Activated CD4-positive, alpha-beta T cell treated with anti-CD3 and anti-CD28 coated beads, Interleukin-2, amount 10 ng/mL, durations not matched to agents 24 days and 14 days (primary cell): ENCODE results near the gene TPSAB1. TPM values are rescaled to one million over a fixed set of nuclear protein-coding genes. Genes with fewer than 3 reads are reported as not detected.

Experiments
- DNase-seq: peaks from one replicate; pipeline ENCODE4 v3.0.0; 2022
- H3K27ac Mint-ChIP-seq: one replicate; pipeline ENCODE4 v1.8.0; 2022; ENCODE audit warnings: mild to moderate bottlenecking, mixed read lengths
- H3K27me3 Mint-ChIP-seq: one replicate; pipeline ENCODE4 v1.8.0; 2022; ENCODE audit warnings: mixed read lengths
- H3K36me3 Mint-ChIP-seq: one replicate; pipeline ENCODE4 v1.8.0; 2022; ENCODE audit warnings: low read depth, mild to moderate bottlenecking, mixed read lengths
- H3K4me1 Mint-ChIP-seq: one replicate; pipeline ENCODE4 v1.8.0; 2021; ENCODE audit warnings: mixed read lengths
- H3K4me3 Mint-ChIP-seq: one replicate; pipeline ENCODE4 v1.8.0; 2022; ENCODE audit warnings: mild to moderate bottlenecking, moderate library complexity, mixed read lengths
- H3K9me3 Mint-ChIP-seq: one replicate; pipeline ENCODE4 v1.8.0; 2021; ENCODE audit warnings: mixed read lengths
- intact Hi-C: fragments of 100-400 bp; cut with micrococcal nuclease; formaldehyde crosslinking; loops from one replicate; pipeline ENCODE4 v1.15.1; 2023
- total RNA-seq: library from RNA; stranded (reverse); gene quantifications from 2 replicates; pipeline ENCODE4 v1.2.3, GENCODE V29; 2022

TPSAB1 gene
- total RNA-seq, 1 donor from 2014 or later = not detected

- no peak overlapping the region for H3K4me3 Mint-ChIP-seq
- peaks cover 18% of the 10 kb centered on the region for H3K27me3 Mint-ChIP-seq
- H3K27ac Mint-ChIP-seq = no peak overlapping the region
- intact Hi-C loops = no loop called here
- no peak for DNase-seq
- peaks cover 4% of the 10 kb centered on the region for H3K4me1 Mint-ChIP-seq
- no peaks in the 10 kb centered on the region for H3K9me3 Mint-ChIP-seq
- H3K36me3 Mint-ChIP-seq = no peaks in the 10 kb centered on the region
Measured at GRCh38 chr16:1257561-1258224, 17.2 kb downstream of the TPSAB1 start.

- Mint-ChIP-seq H3K27me3 (peaks cover 18% of the 10 kb centered on the region), H3K9me3 (no peaks in the 10 kb centered on the region), H3K27ac (no peak overlapping the region), H3K4me3 (no peak overlapping the region), H3K36me3 (no peaks in the 10 kb centered on the region), H3K4me1 (peaks cover 4% of the 10 kb centered on the region)
- intact Hi-C loops = no loop called here
- no peak for DNase-seq
Measured at GRCh38 chr16:1258225-1258600, 17.7 kb downstream of the TPSAB1 start.

- Mint-ChIP-seq H3K4me1 (peaks cover 4% of the 10 kb centered on the region), H3K9me3 (peaks cover under 1% of the 10 kb centered on the region), H3K4me3 (peak overlapping the region; percentile 63), H3K27me3 (peaks cover 18% of the 10 kb centered on the region), H3K27ac (peak overlapping the region; percentile 57), H3K36me3 (no peaks in the 10 kb centered on the region)
- peak; percentile 70 for DNase-seq
- intact Hi-C loops = no loop called here
Measured at GRCh38 chr16:1258906-1259759, 18.6 kb downstream of the TPSAB1 start.

- H3K27me3 Mint-ChIP-seq = peaks cover 18% of the 10 kb centered on the region
- H3K9me3 Mint-ChIP-seq = peaks cover 5% of the 10 kb centered on the region
- H3K36me3 Mint-ChIP-seq = no peaks in the 10 kb centered on the region
- no peak for DNase-seq
- no peak overlapping the region for H3K27ac Mint-ChIP-seq
- intact Hi-C loops = no loop called here
- H3K4me1 Mint-ChIP-seq = peaks cover 4% of the 10 kb centered on the region
- H3K4me3 Mint-ChIP-seq = no peak overlapping the region
Measured at GRCh38 chr16:1259760-1260068, 19.2 kb downstream of the TPSAB1 start.

- Mint-ChIP-seq H3K4me3 (no peak overlapping the region), H3K27me3 (peaks cover 18% of the 10 kb centered on the region), H3K27ac (no peak overlapping the region), H3K36me3 (no peaks in the 10 kb centered on the region), H3K9me3 (peaks cover 8% of the 10 kb centered on the region), H3K4me1 (peaks cover 4% of the 10 kb centered on the region)
- no peak for DNase-seq
- intact Hi-C loops = no loop called here
Measured at GRCh38 chr16:1260101-1260680, 19.7 kb downstream of the TPSAB1 start.

GRCh38 chr16:1261131-1261892, 20.8 kb downstream of the TPSAB1 start:
- DNase-seq = no peak
- Mint-ChIP-seq H3K4me3 (no peak overlapping the region), H3K4me1 (peaks cover 4% of the 10 kb centered on the region), H3K27me3 (peaks cover 18% of the 10 kb centered on the region), H3K36me3 (no peaks in the 10 kb centered on the region), H3K27ac (no peak overlapping the region), H3K9me3 (peaks cover 8% of the 10 kb centered on the region)
- intact Hi-C loops = no loop called here

- Mint-ChIP-seq H3K9me3 (peaks cover 8% of the 10 kb centered on the region), H3K27ac (no peak overlapping the region), H3K27me3 (peaks cover 18% of the 10 kb centered on the region), H3K4me3 (no peak overlapping the region), H3K4me1 (peaks cover 4% of the 10 kb centered on the region), H3K36me3 (no peaks in the 10 kb centered on the region)
- intact Hi-C loops = no loop called here
- no peak for DNase-seq
Measured at GRCh38 chr16:1262210-1262845, 21.8 kb downstream of the TPSAB1 start.

GRCh38 chr16:1262846-1263221, 22.3 kb downstream of the TPSAB1 start:
- Mint-ChIP-seq H3K36me3 (no peaks in the 10 kb centered on the region), H3K27ac (no peak overlapping the region), H3K4me3 (no peak overlapping the region), H3K9me3 (peaks cover 8% of the 10 kb centered on the region), H3K27me3 (peaks cover 18% of the 10 kb centered on the region), H3K4me1 (peaks cover 4% of the 10 kb centered on the region)
- intact Hi-C loops = no loop called here
- no peak for DNase-seq

GRCh38 chr16:1263591-1264344, 23.3 kb downstream of the TPSAB1 start:
- H3K4me3 Mint-ChIP-seq = no peak overlapping the region
- H3K4me1 Mint-ChIP-seq = peaks cover 4% of the 10 kb centered on the region
- intact Hi-C loops = no loop called here
- H3K36me3 Mint-ChIP-seq = no peaks in the 10 kb centered on the region
- peaks cover 18% of the 10 kb centered on the region for H3K27me3 Mint-ChIP-seq
- no peak overlapping the region for H3K27ac Mint-ChIP-seq
- H3K9me3 Mint-ChIP-seq = peaks cover 8% of the 10 kb centered on the region
- no peak for DNase-seq

GRCh38 chr16:1264345-1265089, 24.0 kb downstream of the TPSAB1 start:
- Mint-ChIP-seq H3K9me3 (peaks cover 8% of the 10 kb centered on the region), H3K27ac (no peak overlapping the region), H3K27me3 (peaks cover 13% of the 10 kb centered on the region), H3K36me3 (no peaks in the 10 kb centered on the region), H3K4me1 (peaks cover 2% of the 10 kb centered on the region), H3K4me3 (no peak overlapping the region)
- intact Hi-C loops = no loop called here
- DNase-seq = no peak

GRCh38 chr16:1265090-1265630, 24.7 kb downstream of the TPSAB1 start:
- peaks cover 12% of the 10 kb centered on the region for H3K27me3 Mint-ChIP-seq
- H3K27ac Mint-ChIP-seq = no peak overlapping the region
- intact Hi-C loops = no loop called here
- H3K4me3 Mint-ChIP-seq = no peak overlapping the region
- DNase-seq = no peak
- no peaks in the 10 kb centered on the region for H3K36me3 Mint-ChIP-seq
- H3K4me1 Mint-ChIP-seq = peaks cover 2% of the 10 kb centered on the region
- peaks cover 8% of the 10 kb centered on the region for H3K9me3 Mint-ChIP-seq

- Mint-ChIP-seq H3K4me3 (no peak overlapping the region), H3K27me3 (peaks cover 8% of the 10 kb centered on the region), H3K9me3 (peaks cover 8% of the 10 kb centered on the region), H3K27ac (no peak overlapping the region), H3K36me3 (no peaks in the 10 kb centered on the region), H3K4me1 (no peaks in the 10 kb centered on the region)
- intact Hi-C loops = no loop called here
- no peak for DNase-seq
Measured at GRCh38 chr16:1265826-1266225, 25.3 kb downstream of the TPSAB1 start.
